ENCODE measurements around the gene STT3A.

STT3A gene

GRCh38 chr11:125638315-125638714 lies 45.7 kb downstream of the STT3A start:
- H3K4me3 ChIP-seq (ENCODE audit: low read length), result no peak overlapping the region
- TF ChIP-seq CTCF (IDR thresholded peaks at IDR 0.05; ENCODE audit: insufficient read depth, low read depth, low read length, missing control alignments), result no peak
- DNase-seq (ENCODE audit: low read depth), result no peak

- no peak overlapping the region for H3K4me3 ChIP-seq (ENCODE audit: low read length)
- no peak for TF ChIP-seq CTCF (IDR thresholded peaks at IDR 0.05; ENCODE audit: insufficient read depth, low read depth, low read length, missing control alignments)
- no peak for DNase-seq (ENCODE audit: low read depth)
Observed at GRCh38 chr11:125645871-125646270, 53.2 kb downstream of the STT3A start.

GRCh38 chr11:125649465-125650166 lies 57.0 kb downstream of the STT3A start:
- no peak for TF ChIP-seq CTCF (IDR thresholded peaks at IDR 0.05; ENCODE audit: insufficient read depth, low read depth, low read length, missing control alignments)
- DNase-seq (ENCODE audit: low read depth), result no peak

GRCh38 chr11:125662689-125663088 lies 70.0 kb downstream of the STT3A start:
- no peak overlapping the region for H3K4me3 ChIP-seq (ENCODE audit: low read length)
- no peak for TF ChIP-seq CTCF (IDR thresholded peaks at IDR 0.05; ENCODE audit: insufficient read depth, low read depth, low read length, missing control alignments)
- no peak for DNase-seq (ENCODE audit: low read depth)

More at GRCh38 chr11:125649465-125650166, 57.0 kb downstream of the STT3A start:
- no peak overlapping the region for H3K4me3 ChIP-seq (ENCODE audit: low read length)

- no peak for DNase-seq (ENCODE audit: low read depth)
- TF ChIP-seq CTCF (IDR thresholded peaks at IDR 0.05; ENCODE audit: insufficient read depth, low read depth, low read length, missing control alignments), result no peak
- H3K4me3 ChIP-seq (ENCODE audit: low read length), result no peak overlapping the region
Observed at GRCh38 chr11:125663910-125664309, 71.3 kb downstream of the STT3A start.

- no peak for DNase-seq (ENCODE audit: low read depth)
- TF ChIP-seq CTCF (IDR thresholded peaks at IDR 0.05; ENCODE audit: insufficient read depth, low read depth, low read length, missing control alignments), result no peak
- no peak overlapping the region for H3K4me3 ChIP-seq (ENCODE audit: low read length)
Observed at GRCh38 chr11:125667151-125667550, 74.5 kb downstream of the STT3A start.

- no peak overlapping the region for H3K4me3 ChIP-seq (ENCODE audit: low read length)
- no peak for TF ChIP-seq CTCF (IDR thresholded peaks at IDR 0.05; ENCODE audit: insufficient read depth, low read depth, low read length, missing control alignments)
Observed at GRCh38 chr11:125670172-125670571, 77.5 kb downstream of the STT3A start.

More at GRCh38 chr11:125670172-125670571, 77.5 kb downstream of the STT3A start:
- DNase-seq (ENCODE audit: low read depth), result no peak
